HG03025 (cell line): Measurements from ENCODE around the gene KRT7.

Source experiments
- ATAC-seq: cut with Tn5 transposase; IDR thresholded peaks from one replicate; pipeline ENCODE4 v1.9.1; 2021; ENCODE audit warnings: mild to moderate bottlenecking, moderate library complexity; ENCODE audit not compliant: unreplicated experiment, low FRiP score

Gene KRT7

GRCh38 chr12:52211716-52212585 is 21.1 kb upstream of the KRT7 start:
- ATAC-seq: no peak

GRCh38 chr12:52212701-52213563 is 20.1 kb upstream of the KRT7 start:
- ATAC-seq: no peak

- no peak for ATAC-seq
These were observed 19.3 kb upstream of the KRT7 start for GRCh38 chr12:52213564-52214420.

- ATAC-seq: no peak
These were observed 18.6 kb upstream of the KRT7 start for GRCh38 chr12:52214421-52214802.

GRCh38 chr12:52215587-52216031 is 17.4 kb upstream of the KRT7 start:
- ATAC-seq: no peak

GRCh38 chr12:52216100-52216499 is 16.9 kb upstream of the KRT7 start:
- no peak for ATAC-seq

GRCh38 chr12:52216807-52217206 is 16.2 kb upstream of the KRT7 start:
- ATAC-seq: no peak

- no peak for ATAC-seq
These were observed 15.8 kb upstream of the KRT7 start for GRCh38 chr12:52217223-52217622.

GRCh38 chr12:52218001-52218400 is 15.0 kb upstream of the KRT7 start:
- no peak for ATAC-seq

- no peak for ATAC-seq
These were observed 12.6 kb upstream of the KRT7 start for GRCh38 chr12:52220477-52220876.

- ATAC-seq: no peak
These were observed 11.8 kb upstream of the KRT7 start for GRCh38 chr12:52221070-52221781.

- no peak for ATAC-seq
These were observed 11.1 kb upstream of the KRT7 start for GRCh38 chr12:52221912-52222457.

GRCh38 chr12:52222692-52223091 is 10.4 kb upstream of the KRT7 start:
- ATAC-seq: no peak

GRCh38 chr12:52223406-52224039 is 9.5 kb upstream of the KRT7 start:
- no peak for ATAC-seq

- no peak for ATAC-seq
These were observed 8.9 kb upstream of the KRT7 start for GRCh38 chr12:52224151-52224550.

- no peak for ATAC-seq
These were observed 7.3 kb upstream of the KRT7 start for GRCh38 chr12:52225752-52226151.

GRCh38 chr12:52226446-52226845 is 6.6 kb upstream of the KRT7 start:
- no peak for ATAC-seq

GRCh38 chr12:52227606-52228166 is 5.4 kb upstream of the KRT7 start:
- ATAC-seq: no peak

GRCh38 chr12:52228366-52228765 is 4.7 kb upstream of the KRT7 start:
- ATAC-seq: no peak
